ENCODE data around the gene ITLN1.

GRCh38 chr1:160866001-160866694 lies 18.8 kb downstream of the ITLN1 start:
- TF ChIP-seq CTCF (IDR thresholded peaks at IDR 0.05) (no peak), POLR2A (IDR thresholded peaks at IDR 0.05) (no peak), EP300 (IDR thresholded peaks at IDR 0.05) (no peak)
